Hepatocyte (in vitro differentiated cells): ENCODE measurements around the gene RNF13. TPM values are rescaled to one million over a fixed set of nuclear protein-coding genes. Genes with fewer than 3 reads are reported as not detected.

ENCODE experiments used
- DNase-seq: peaks from one replicate; pipeline ENCODE4 v3.0.0-alpha.2; 2016; ENCODE audit warnings: low spot score
- H2AFZ ChIP-seq: fragments of 200-600 bp; sonication (generic); 2 replicates; pipeline ENCODE4 v1.6.0; 2016; ENCODE audit warnings: antibody characterized with exemption, mild to moderate bottlenecking
- H3K27ac ChIP-seq: fragments of 200-600 bp; sonication (generic); 2 replicates; pipeline ENCODE4 v1.5.1; 2016; ENCODE audit warnings: mild to moderate bottlenecking
- H3K27me3 ChIP-seq: fragments of 200-600 bp; sonication (generic); 2 replicates; pipeline ENCODE4 v1.6.1; 2016
- H3K36me3 ChIP-seq: fragments of 200-600 bp; sonication (generic); replicated peaks from 2 replicates; pipeline ENCODE4 v1.5.1; 2016; ENCODE audit warnings: low read depth; ENCODE audit not compliant: insufficient read depth
- H3K4me1 ChIP-seq: fragments of 200-600 bp; sonication (generic); 2 replicates; pipeline ENCODE4 v1.5.1; 2016; ENCODE audit warnings: mild to moderate bottlenecking, moderate library complexity; ENCODE audit not compliant: insufficient read depth
- H3K4me2 ChIP-seq: fragments of 200-600 bp; sonication (generic); 2 replicates; pipeline ENCODE4 v1.6.0; 2016
- H3K4me3 ChIP-seq: fragments of 200-600 bp; sonication (generic); 2 replicates; pipeline ENCODE4 v1.5.1; 2016; ENCODE audit warnings: mild to moderate bottlenecking
- H3K79me2 ChIP-seq: fragments of 200-600 bp; sonication (generic); 2 replicates; pipeline ENCODE4 v1.6.0; 2017; ENCODE audit warnings: mild to moderate bottlenecking
- H3K9me2 ChIP-seq: fragments of 200-600 bp; sonication (generic); replicated peaks from 2 replicates; pipeline ENCODE4 v1.6.0; 2017; ENCODE audit warnings: mild to moderate bottlenecking; ENCODE audit not compliant: insufficient read depth
- H3K9me3 ChIP-seq: fragments of 200-600 bp; sonication (generic); 2 replicates; pipeline ENCODE4 v1.5.1; 2016; ENCODE audit warnings: low read depth, mild to moderate bottlenecking
- H4K20me1 ChIP-seq: fragments of 200-600 bp; sonication (generic); 2 replicates; pipeline ENCODE4 v1.6.0; 2016; ENCODE audit warnings: mild to moderate bottlenecking; ENCODE audit not compliant: insufficient read depth, poor library complexity, severe bottlenecking
- EZH2 ChIP-seq: fragments of 200-600 bp; sonication (generic); IDR thresholded peaks from 2 replicates; pipeline ENCODE4 v1.6.1; 2016; ENCODE audit warnings: antibody characterized with exemption, mild to moderate bottlenecking, borderline replicate concordance
- EZH2phosphoT487 ChIP-seq: fragments of 200-600 bp; sonication (generic); IDR thresholded peaks from one replicate; pipeline ENCODE4 v1.6.1; 2018; ENCODE audit warnings: antibody characterized with exemption, mild to moderate bottlenecking, low read depth, moderate library complexity; ENCODE audit not compliant: unreplicated experiment, severe bottlenecking
- whole genome bisulfite sequencing: methylation state at CpG from one replicate; pipeline ENCODE4 v1.1.6; 2016; ENCODE audit warnings: low lambda C conversion rate; ENCODE audit errors: missing lambda C conversion rate; 5-methylcytosine and 5-hydroxymethylcytosine counted together
- polyA plus RNA-seq: library from polyadenylated mRNA; unstranded; fragments of >200 nt; fragmentation: Nextera tagmentation; extraction: Ambion mirVana; gene quantifications from 2 replicates; pipeline ENCODE4 v1.2.1, GENCODE V29; 2016
- total RNA-seq: library from RNA; depleted of rRNA; stranded (reverse); fragments of >200 nt; gene quantifications from 2 replicates; pipeline ENCODE4 v1.2.3, GENCODE V29; 2014
- TF ChIP-seq, protein P1 (sequence below): fragments of 200-600 bp; sonication (generic); IDR thresholded peaks from 2 replicates; pipeline ENCODE4 v1.5.1; 2016; ENCODE audit warnings: antibody characterized with exemption, mild to moderate bottlenecking; ENCODE audit not compliant: poor library complexity

The RNF13 gene
- total and polyA plus RNA-seq, 2 experiments from 2014 or later, result 66.1 to 81.0 TPM

GRCh38 chr3:149957361-149958125 lies 144.5 kb downstream of the RNF13 start:
- Histone ChIP-seq H4K20me1 (peaks cover 5% of the 10 kb centered on the region), H3K36me3 (no peaks in the 10 kb centered on the region), H3K4me2 (peak overlapping the region; percentile 31), H2AFZ (no peak overlapping the region), H3K9me3 (no peaks in the 10 kb centered on the region), H3K4me3 (no peak overlapping the region), H3K4me1 (no peaks in the 10 kb centered on the region), H3K79me2 (peaks cover 62% of the 10 kb centered on the region), H3K9me2 (no peaks in the 10 kb centered on the region), H3K27ac (peak overlapping the region; percentile 19), H3K27me3 (no peaks in the 10 kb centered on the region)
- 83% methylated on average over 3 of the region's 3 CpGs for WGBS
- no peak for TF ChIP-seq EZH2phosphoT487
- no peak for DNase-seq

DNA sequence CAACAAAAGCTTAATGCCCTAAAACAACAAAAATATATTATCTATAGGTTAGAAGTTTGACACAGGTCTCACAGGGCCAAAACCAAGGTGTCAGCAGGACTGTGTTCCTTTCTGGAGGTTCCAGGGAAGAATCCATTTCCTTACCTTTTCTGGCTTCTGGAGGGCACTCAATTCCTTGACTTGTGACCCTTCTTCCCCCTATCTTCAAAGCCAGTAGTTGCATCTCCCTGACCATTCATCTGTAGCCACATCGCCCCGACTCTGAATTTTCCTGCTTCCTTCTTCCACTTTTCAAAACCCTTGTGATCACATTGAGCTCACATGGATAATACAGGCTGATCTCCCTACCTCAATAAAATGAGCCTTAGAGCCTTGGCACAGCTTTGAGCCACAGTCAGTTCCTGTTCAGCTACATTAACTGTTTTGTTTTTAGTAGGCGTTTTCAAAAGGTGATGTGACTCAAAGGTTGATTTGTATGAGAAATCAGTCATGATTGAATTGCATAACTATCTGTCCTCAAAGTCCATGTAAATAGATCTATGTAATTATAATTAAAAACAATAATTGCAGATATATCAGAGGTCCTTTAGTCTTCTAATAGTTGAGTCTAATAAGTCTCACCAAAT lies 145.3 kb downstream of the RNF13 start:
- Histone ChIP-seq H3K27ac (no peak overlapping the region), H3K4me2 (no peak overlapping the region), H3K79me2 (peaks cover 68% of the 10 kb centered on the region), H3K27me3 (no peaks in the 10 kb centered on the region), H3K9me3 (no peaks in the 10 kb centered on the region), H2AFZ (no peak overlapping the region), H3K36me3 (no peaks in the 10 kb centered on the region), H3K9me2 (no peaks in the 10 kb centered on the region), H3K4me1 (no peaks in the 10 kb centered on the region), H4K20me1 (peaks cover 9% of the 10 kb centered on the region), H3K4me3 (no peak overlapping the region)
- DNase-seq, result no peak
- TF ChIP-seq, protein P1, sequence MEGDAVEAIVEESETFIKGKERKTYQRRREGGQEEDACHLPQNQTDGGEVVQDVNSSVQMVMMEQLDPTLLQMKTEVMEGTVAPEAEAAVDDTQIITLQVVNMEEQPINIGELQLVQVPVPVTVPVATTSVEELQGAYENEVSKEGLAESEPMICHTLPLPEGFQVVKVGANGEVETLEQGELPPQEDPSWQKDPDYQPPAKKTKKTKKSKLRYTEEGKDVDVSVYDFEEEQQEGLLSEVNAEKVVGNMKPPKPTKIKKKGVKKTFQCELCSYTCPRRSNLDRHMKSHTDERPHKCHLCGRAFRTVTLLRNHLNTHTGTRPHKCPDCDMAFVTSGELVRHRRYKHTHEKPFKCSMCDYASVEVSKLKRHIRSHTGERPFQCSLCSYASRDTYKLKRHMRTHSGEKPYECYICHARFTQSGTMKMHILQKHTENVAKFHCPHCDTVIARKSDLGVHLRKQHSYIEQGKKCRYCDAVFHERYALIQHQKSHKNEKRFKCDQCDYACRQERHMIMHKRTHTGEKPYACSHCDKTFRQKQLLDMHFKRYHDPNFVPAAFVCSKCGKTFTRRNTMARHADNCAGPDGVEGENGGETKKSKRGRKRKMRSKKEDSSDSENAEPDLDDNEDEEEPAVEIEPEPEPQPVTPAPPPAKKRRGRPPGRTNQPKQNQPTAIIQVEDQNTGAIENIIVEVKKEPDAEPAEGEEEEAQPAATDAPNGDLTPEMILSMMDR, result no peak
- TF ChIP-seq EZH2, result no peak
- WGBS, result 95% methylated on average over 3 of the region's 3 CpGs

GRCh38 chr3:149959443-149959842 lies 146.4 kb downstream of the RNF13 start:
- H3K4me2 ChIP-seq, result no peak overlapping the region
- H3K9me2 ChIP-seq, result no peaks in the 10 kb centered on the region
- no peaks in the 10 kb centered on the region for H3K36me3 ChIP-seq
- TF ChIP-seq EZH2phosphoT487 (no peak), EZH2 (no peak)
- TF ChIP-seq, protein P1, result no peak
- H3K4me1 ChIP-seq, result no peaks in the 10 kb centered on the region
- H3K4me3 ChIP-seq, result no peak overlapping the region
- no peaks in the 10 kb centered on the region for H3K27me3 ChIP-seq
- H3K9me3 ChIP-seq, result no peaks in the 10 kb centered on the region
- H2AFZ ChIP-seq, result no peak overlapping the region
- H3K79me2 ChIP-seq, result peaks cover 70% of the 10 kb centered on the region
- H4K20me1 ChIP-seq, result peaks cover 20% of the 10 kb centered on the region
- DNase-seq, result no peak
- no peak overlapping the region for H3K27ac ChIP-seq

DNA sequence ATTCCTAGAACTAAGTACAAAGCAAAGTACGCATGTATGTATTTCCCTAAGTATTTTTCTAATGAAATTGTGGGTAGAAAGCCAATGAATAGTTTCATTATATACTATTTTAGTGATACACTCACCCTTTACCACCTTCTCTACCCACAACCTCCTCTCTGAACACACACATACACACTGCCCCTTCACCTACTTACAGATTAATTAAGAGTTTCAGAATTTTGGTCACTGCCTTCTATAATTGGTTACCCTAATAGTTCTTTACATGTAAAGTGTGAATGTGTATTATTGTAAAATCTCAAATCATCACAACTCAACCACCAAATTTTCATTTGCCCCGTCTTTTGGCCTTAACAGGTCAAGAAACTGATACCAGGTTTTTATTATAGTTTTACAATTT lies 150.5 kb downstream of the RNF13 start:
- no peaks in the 10 kb centered on the region for H3K27me3 ChIP-seq
- peaks cover 50% of the 10 kb centered on the region for H4K20me1 ChIP-seq
- TF ChIP-seq, protein P1, result no peak
- no peak for TF ChIP-seq EZH2
- TF ChIP-seq EZH2phosphoT487, result no peak
- H3K9me3 ChIP-seq, result no peaks in the 10 kb centered on the region
- peaks cover 16% of the 10 kb centered on the region for H3K4me1 ChIP-seq
- DNase-seq, result no peak
- no peaks in the 10 kb centered on the region for H3K36me3 ChIP-seq
- no peak overlapping the region for H2AFZ ChIP-seq
- no peak overlapping the region for H3K27ac ChIP-seq
- H3K4me3 ChIP-seq, result no peak overlapping the region
- H3K79me2 ChIP-seq, result peaks cover 89% of the 10 kb centered on the region
- 95% methylated on average over 2 of the region's 2 CpGs for WGBS
- H3K9me2 ChIP-seq, result no peaks in the 10 kb centered on the region
- no peak overlapping the region for H3K4me2 ChIP-seq
